SW480 (cell line): ENCODE results near the gene KATNIP.

ENCODE experiments used
- DNase-seq: peaks from one replicate; pipeline ENCODE4 v3.0.0-alpha.2; 2016; ENCODE audit warnings: low spot score

The KATNIP gene

GRCh38 chr16:27585200-27585599, 35.3 kb downstream of the KATNIP start:
- no peak for DNase-seq

GRCh38 chr16:27586711-27587110, 36.8 kb downstream of the KATNIP start:
- DNase-seq = no peak

DNA sequence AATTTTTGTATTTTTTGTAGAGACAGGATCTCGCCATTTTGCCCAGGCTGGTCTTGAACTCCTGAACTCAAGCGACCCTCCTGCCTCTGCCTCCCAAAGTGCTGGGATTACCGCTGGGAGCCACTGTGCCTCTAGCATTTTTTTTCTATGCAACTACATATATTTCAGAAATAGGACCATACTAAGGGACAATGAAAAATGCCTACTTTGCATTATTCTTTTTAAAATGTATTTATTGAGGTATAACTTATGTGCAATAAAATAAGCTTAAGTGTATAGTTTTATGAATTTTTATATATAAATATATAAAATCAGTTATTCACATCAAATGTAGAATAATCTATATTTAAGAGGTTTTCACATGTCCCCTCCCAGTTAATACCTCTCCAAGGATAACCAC, 38.1 kb downstream of the KATNIP start:
- DNase-seq = no peak

GRCh38 chr16:27591837-27592236, 41.9 kb downstream of the KATNIP start:
- DNase-seq = no peak

DNA sequence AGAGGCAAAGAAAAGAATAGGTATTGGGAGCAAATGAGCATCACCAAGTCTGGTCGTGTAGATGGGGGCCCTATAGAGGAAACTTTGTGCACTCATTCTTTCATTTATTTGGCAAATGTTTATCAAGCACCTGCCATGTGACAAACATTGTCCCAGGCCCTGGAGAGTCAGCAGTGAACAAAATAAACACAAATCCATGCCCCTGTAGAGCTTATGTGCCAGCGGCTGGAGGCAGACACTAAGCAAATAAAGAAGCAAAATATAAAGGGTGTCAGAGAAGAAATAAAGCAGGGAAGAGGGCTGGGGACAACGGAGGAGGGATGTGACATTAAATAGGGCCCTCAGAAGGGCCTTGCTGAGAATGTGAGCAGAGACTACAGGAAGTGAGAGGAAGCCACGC, 45.5 kb downstream of the KATNIP start:
- DNase-seq = no peak

DNA sequence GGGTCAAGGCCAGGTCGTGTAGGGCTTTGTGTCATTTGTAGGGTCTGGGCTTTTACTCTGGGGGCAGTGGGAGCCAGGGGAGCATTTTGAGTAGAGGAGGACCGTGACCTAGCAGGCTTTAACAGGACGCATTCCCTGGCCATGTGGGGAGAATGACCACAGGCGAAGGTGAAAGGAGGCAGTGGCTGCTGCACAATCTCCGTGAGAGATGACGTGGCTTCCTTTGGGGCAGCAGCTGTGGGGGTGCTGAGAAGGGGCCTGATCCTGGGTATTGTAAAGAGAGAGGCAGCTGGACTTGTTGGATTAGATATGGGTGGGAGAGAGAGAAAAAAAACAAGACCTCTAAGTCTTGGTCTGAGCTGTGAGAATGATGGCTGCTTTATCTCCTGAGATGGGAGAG, 46.0 kb downstream of the KATNIP start:
- DNase-seq = no peak

DNA sequence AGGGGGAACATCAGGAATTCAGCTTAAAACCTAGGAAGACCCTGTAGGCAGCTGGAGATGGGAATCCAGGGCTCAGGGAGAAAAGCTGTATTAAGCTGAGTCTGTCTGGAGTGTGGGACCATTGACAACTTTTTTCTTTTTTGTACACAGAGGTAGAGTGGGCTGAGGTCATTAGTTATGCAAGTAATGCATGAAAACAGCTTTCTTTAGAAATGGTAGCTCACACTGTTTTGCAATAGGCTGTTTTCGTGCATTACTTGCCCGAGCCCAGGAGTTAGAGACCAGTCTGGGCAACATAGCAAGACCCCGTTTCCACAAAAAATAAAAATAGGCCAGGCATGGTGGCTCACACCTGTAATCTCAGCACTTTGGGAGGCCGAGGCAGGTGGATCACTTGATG, 46.5 kb downstream of the KATNIP start:
- DNase-seq = no peak

GRCh38 chr16:27597361-27597760, 47.4 kb downstream of the KATNIP start:
- DNase-seq = no peak

GRCh38 chr16:27598220-27598619, 48.3 kb downstream of the KATNIP start:
- no peak for DNase-seq

- no peak for DNase-seq
These were observed 49.1 kb downstream of the KATNIP start for GRCh38 chr16:27598931-27599565.

DNA sequence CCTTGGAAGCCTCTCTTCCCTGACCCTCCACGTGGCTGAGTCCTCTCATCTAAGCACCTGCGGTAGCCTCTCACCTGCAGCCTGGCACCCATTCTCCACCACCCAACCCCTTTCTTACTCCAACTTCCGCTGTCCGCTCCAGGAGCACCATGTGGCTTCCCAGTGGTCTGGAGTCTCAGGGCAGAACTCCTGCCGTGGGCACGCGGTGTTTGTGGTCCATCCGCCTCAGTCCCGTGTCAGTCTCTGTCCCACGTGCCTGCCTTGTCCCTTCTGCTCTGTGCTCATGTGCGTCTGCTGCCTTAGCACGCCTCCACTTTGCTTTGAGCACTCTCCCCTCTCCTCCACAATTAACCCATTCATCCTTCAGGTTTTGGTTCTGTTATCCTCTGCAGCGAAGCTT, 49.7 kb downstream of the KATNIP start:
- DNase-seq = no peak
